Lower lobe of right lung (tissue), 2 donors: ENCODE results near the gene CAMTA2. TPM values are rescaled to one million over a fixed set of nuclear protein-coding genes. Genes with fewer than 3 reads are reported as not detected.
A peak's percentile ranks its signal among the peaks of the same experiment; 100 is the strongest.

ENCODE experiments used
- ATAC-seq, 2 donors: fragments of 200-7000 bp; cut with Tn5 transposase; one replicate each; pipeline ENCODE4 v1.9.1; 2020 to 2022; ENCODE audit warnings: mild to moderate bottlenecking in 2 of 2, moderate library complexity in 2 of 2
- DNase-seq: peaks from one replicate; pipeline ENCODE4 v3.0.0-alpha.2; 2020
- H3K27ac ChIP-seq: fragments of 200-600 bp; one replicate; pipeline ENCODE4 v1.8.0; 2022
- H3K27me3 ChIP-seq: fragments of 200-600 bp; one replicate; pipeline ENCODE4 v1.8.0; 2022; ENCODE audit warnings: low read depth
- H3K36me3 ChIP-seq: fragments of 200-600 bp; one replicate; pipeline ENCODE4 v1.8.0; 2022; ENCODE audit warnings: mild to moderate bottlenecking
- H3K4me1 ChIP-seq: fragments of 200-600 bp; one replicate; pipeline ENCODE4 v1.8.0; 2022
- H3K4me3 ChIP-seq: fragments of 200-600 bp; one replicate; pipeline ENCODE4 v1.8.0; 2022; ENCODE audit warnings: mild to moderate bottlenecking
- H3K9me3 ChIP-seq: fragments of 200-600 bp; one replicate; pipeline ENCODE4 v1.8.0; 2022
- CTCF ChIP-seq: fragments of 200-600 bp; IDR thresholded peaks from one replicate; pipeline ENCODE4 v1.8.0; 2022; ENCODE audit warnings: antibody characterized with exemption, mild to moderate bottlenecking
- intact Hi-C: fragments of 100-400 bp; cut with DNase I; formaldehyde crosslinking; loops from one replicate; pipeline ENCODE4 v1.11.0; 2022
- total RNA-seq: library from RNA; stranded (reverse); fragmentation: NEBNext Ultra II Directional; extraction: Animal tissue kit (Norgen Biotek cat#: 25700); gene quantifications from one replicate; pipeline ENCODE4 v1.2.1, GENCODE V29; 2021
- donor health status: DM: no; HTN: yes; CAD: no; lungs with severe emphysema.

Gene CAMTA2
- total RNA-seq, 1 donor from 2014 or later = 49.9 TPM

GRCh38 chr17:4951486-4951885 is 36.0 kb downstream of the CAMTA2 start:
- Histone ChIP-seq H3K4me1 (peaks cover 22% of the 10 kb centered on the region), H3K9me3 (no peaks in the 10 kb centered on the region), H3K27me3 (no peaks in the 10 kb centered on the region), H3K27ac (no peak overlapping the region), H3K4me3 (no peak overlapping the region), H3K36me3 (peaks cover 3% of the 10 kb centered on the region)
- DNase-seq (no peak), ATAC-seq (no peak)
- TF ChIP-seq CTCF = no peak
- intact Hi-C loops = no loop called here

- TF ChIP-seq CTCF = no peak
- H3K4me1 ChIP-seq = peaks cover 29% of the 10 kb centered on the region
- peaks cover 10% of the 10 kb centered on the region for H3K36me3 ChIP-seq
- H3K27me3 ChIP-seq = no peaks in the 10 kb centered on the region
- H3K9me3 ChIP-seq = no peaks in the 10 kb centered on the region
- no peak for DNase-seq
- peak within 1 kb of the TSS; percentile 98 for H3K27ac ChIP-seq
- intact Hi-C loops = no loop called here
- H3K4me3 ChIP-seq = peak within 1 kb of the TSS; percentile 99
- ATAC-seq = no peak
Measured at GRCh38 chr17:4950746-4951204, 36.7 kb downstream of the CAMTA2 start, which contains the start of gene ENO3. Gene ENO3 (plus strand): TSS chr17:4951119. CDS start chr17:4951830, 711 bp downstream.

- intact Hi-C loops = no loop called here
- no peak for TF ChIP-seq CTCF
- Histone ChIP-seq H3K4me1 (peaks cover 35% of the 10 kb centered on the region), H3K27me3 (no peaks in the 10 kb centered on the region), H3K36me3 (peaks cover 16% of the 10 kb centered on the region), H3K9me3 (no peaks in the 10 kb centered on the region), H3K4me3 (peak overlapping the region; percentile 99), H3K27ac (peak overlapping the region; percentile 98)
- no peak for ATAC-seq
- DNase-seq = peak; percentile 80
Measured at GRCh38 chr17:4950075-4950745, 37.3 kb downstream of the CAMTA2 start.

- intact Hi-C loops = no loop called here
- ATAC-seq = peak; percentile 59 to 63
- TF ChIP-seq CTCF = no peak
Measured at GRCh38 chr17:4949321-4950074, 38.0 kb downstream of the CAMTA2 start.

GRCh38 chr17:4948931-4949320 is 38.5 kb downstream of the CAMTA2 start:
- H3K4me1 ChIP-seq = peaks cover 47% of the 10 kb centered on the region

More at GRCh38 chr17:4949321-4950074, 38.0 kb downstream of the CAMTA2 start:
- H3K4me3 ChIP-seq = peak overlapping the region; percentile 99
- no peaks in the 10 kb centered on the region for H3K27me3 ChIP-seq
- H3K4me1 ChIP-seq = peaks cover 42% of the 10 kb centered on the region
- peaks cover 23% of the 10 kb centered on the region for H3K36me3 ChIP-seq
- DNase-seq = peak; percentile 87
- H3K9me3 ChIP-seq = no peaks in the 10 kb centered on the region
- peak overlapping the region; percentile 98 for H3K27ac ChIP-seq

More at GRCh38 chr17:4948931-4949320, 38.5 kb downstream of the CAMTA2 start:
- DNase-seq (peak; percentile 90), ATAC-seq (peak; percentile 81 to 88)
- no peak for TF ChIP-seq CTCF
- Histone ChIP-seq H3K36me3 (peaks cover 29% of the 10 kb centered on the region), H3K4me3 (peak overlapping the region; percentile 99), H3K27ac (peak overlapping the region; percentile 98), H3K9me3 (no peaks in the 10 kb centered on the region), H3K27me3 (no peaks in the 10 kb centered on the region)
- intact Hi-C loops = no loop called here
